WERI-Rb-1 (cell line): ENCODE results near the gene FBXW7.

ENCODE experiments used
- DNase-seq: peaks from one replicate; pipeline ENCODE4 v3.0.0-alpha.2; 2020
- H3K27ac ChIP-seq: fragments of 250-450 bp; sonication (Bioruptor Pico); 2 replicates; pipeline ENCODE4 v1.5.1; 2020; ENCODE audit warnings: mild to moderate bottlenecking, moderate library complexity
- H3K27me3 ChIP-seq: fragments of 250-450 bp; sonication (Bioruptor Pico); 2 replicates; pipeline ENCODE4 v1.5.1; 2021; ENCODE audit warnings: mild to moderate bottlenecking, low read depth, moderate library complexity; ENCODE audit not compliant: insufficient read depth, severe bottlenecking
- H3K36me3 ChIP-seq: fragments of 250-450 bp; sonication (Bioruptor Pico); 2 replicates; pipeline ENCODE4 v1.5.1; 2020; ENCODE audit warnings: mild to moderate bottlenecking, moderate library complexity
- H3K4me3 ChIP-seq: 2 replicates; pipeline ENCODE4 v1.5.1; 2011; ENCODE audit warnings: low read depth, mild to moderate bottlenecking, control low read depth, low read length
- H3K9me3 ChIP-seq: fragments of 250-450 bp; sonication (Bioruptor Pico); 2 replicates; pipeline ENCODE4 v1.5.1; 2021; ENCODE audit warnings: mild to moderate bottlenecking, moderate library complexity; ENCODE audit not compliant: severe bottlenecking
- TF ChIP-seq, protein P1 (sequence below): IDR thresholded peaks from 2 replicates; pipeline ENCODE4 v1.5.1; 2011; ENCODE audit warnings: low read depth, mild to moderate bottlenecking, control low read depth, inconsistent platforms, low read length

The FBXW7 gene

DNA sequence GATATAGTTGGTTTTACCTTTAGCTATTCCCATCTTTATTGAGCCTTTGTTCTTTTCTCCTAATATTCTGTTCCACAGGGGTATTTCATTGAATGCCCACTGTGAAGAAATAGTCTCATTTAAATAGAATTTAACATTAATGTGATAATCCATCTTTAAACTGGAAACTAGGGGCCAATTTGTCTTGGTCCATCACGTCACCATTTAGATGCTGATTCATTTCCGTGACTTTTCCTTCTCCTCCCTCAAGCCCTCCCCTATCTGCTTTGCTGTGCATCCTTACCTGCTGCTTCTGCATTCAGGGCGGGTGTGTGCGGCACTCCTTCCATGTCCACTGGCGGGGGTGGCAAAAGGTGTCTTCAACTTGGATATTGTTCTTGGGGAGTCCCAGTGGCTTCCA is 241.1 kb downstream of the FBXW7 start:
- TF ChIP-seq, protein P1, sequence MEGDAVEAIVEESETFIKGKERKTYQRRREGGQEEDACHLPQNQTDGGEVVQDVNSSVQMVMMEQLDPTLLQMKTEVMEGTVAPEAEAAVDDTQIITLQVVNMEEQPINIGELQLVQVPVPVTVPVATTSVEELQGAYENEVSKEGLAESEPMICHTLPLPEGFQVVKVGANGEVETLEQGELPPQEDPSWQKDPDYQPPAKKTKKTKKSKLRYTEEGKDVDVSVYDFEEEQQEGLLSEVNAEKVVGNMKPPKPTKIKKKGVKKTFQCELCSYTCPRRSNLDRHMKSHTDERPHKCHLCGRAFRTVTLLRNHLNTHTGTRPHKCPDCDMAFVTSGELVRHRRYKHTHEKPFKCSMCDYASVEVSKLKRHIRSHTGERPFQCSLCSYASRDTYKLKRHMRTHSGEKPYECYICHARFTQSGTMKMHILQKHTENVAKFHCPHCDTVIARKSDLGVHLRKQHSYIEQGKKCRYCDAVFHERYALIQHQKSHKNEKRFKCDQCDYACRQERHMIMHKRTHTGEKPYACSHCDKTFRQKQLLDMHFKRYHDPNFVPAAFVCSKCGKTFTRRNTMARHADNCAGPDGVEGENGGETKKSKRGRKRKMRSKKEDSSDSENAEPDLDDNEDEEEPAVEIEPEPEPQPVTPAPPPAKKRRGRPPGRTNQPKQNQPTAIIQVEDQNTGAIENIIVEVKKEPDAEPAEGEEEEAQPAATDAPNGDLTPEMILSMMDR, result no peak
- Histone ChIP-seq H3K27me3 (peaks cover 70% of the 10 kb centered on the region), H3K36me3 (no peaks in the 10 kb centered on the region), H3K4me3 (no peak overlapping the region), H3K9me3 (no peaks in the 10 kb centered on the region), H3K27ac (no peak overlapping the region)
- no peak for DNase-seq

DNA sequence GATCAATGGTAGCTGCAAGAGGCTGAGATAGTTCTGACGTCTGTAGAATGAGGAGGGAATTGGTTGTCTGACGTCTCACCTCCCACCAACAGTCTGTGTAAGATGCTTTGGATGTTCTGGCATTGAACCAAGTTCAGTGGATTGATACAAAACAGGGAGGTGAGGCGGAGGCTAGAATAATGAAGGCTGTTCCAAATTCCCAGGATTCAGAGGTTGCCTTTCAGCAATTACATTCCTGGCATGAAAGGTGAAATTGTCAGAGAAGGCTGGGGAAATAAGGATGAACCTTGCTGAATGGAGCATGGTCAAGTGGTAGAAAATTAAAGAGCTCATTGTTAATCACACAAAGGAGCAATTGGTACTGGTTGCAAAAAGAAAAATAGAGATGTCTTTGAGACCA is 241.6 kb downstream of the FBXW7 start:
- H3K4me3 ChIP-seq, result no peak overlapping the region
- no peak for DNase-seq

DNA sequence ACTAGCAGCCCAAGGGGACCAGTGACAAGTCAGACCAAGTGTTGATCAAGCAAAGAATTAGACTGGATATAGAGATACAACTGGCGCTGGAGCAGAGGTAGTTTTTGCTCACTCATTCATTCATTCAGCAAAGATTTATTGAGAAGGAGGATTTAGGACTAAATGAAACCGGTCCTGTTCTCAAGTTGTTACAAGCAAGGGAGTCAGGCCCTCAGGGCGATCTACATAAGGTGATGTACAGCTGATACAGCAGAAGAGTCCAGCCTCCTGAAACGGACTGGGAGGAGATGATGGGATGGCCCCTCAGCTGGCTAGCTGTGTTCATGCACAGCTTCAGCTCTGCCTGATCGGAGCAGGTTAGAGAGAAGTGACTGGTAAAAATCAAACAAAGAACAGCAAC is 242.4 kb downstream of the FBXW7 start:
- H3K36me3 ChIP-seq, result no peaks in the 10 kb centered on the region
- H3K4me3 ChIP-seq, result no peak overlapping the region
- H3K9me3 ChIP-seq, result no peaks in the 10 kb centered on the region
- DNase-seq, result no peak
- TF ChIP-seq, protein P1, result no peak
- no peak overlapping the region for H3K27ac ChIP-seq
- peaks cover 71% of the 10 kb centered on the region for H3K27me3 ChIP-seq

More for the DNA sequence above, 241.6 kb downstream of the FBXW7 start:
- H3K27ac ChIP-seq, result no peak overlapping the region
- H3K27me3 ChIP-seq, result peaks cover 72% of the 10 kb centered on the region
- no peaks in the 10 kb centered on the region for H3K9me3 ChIP-seq
- TF ChIP-seq, protein P1, result no peak
- no peaks in the 10 kb centered on the region for H3K36me3 ChIP-seq

DNA sequence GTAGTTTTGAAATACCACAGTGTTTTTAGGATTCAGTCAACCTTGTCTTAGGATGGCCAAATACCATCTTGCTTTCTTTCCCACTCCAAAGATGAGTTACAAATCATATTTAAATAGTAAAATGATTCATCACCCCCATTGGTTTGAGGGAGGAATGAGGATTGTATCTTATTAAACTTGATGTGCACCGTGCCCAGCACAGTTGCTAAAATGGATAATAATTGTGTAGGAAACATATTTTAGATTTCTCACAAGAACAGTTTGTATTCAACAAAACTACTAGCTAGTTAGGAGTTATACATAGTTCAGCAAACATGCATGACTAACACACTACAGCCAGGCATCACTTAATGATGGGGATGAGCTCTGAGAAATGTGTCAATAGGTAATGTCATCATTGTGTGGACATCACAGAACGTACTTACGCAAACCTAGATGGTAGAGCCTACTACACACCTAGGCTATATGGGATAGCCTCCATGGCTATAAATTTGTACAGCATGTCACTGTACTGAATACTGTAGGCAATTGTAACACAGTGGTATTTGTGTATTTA is 245.4 kb downstream of the FBXW7 start:
- Histone ChIP-seq H3K4me3 (no peak overlapping the region), H3K27ac (no peak overlapping the region), H3K9me3 (no peaks in the 10 kb centered on the region), H3K36me3 (no peaks in the 10 kb centered on the region), H3K27me3 (peaks cover 65% of the 10 kb centered on the region)
- TF ChIP-seq, protein P1, result no peak
- no peak for DNase-seq

DNA sequence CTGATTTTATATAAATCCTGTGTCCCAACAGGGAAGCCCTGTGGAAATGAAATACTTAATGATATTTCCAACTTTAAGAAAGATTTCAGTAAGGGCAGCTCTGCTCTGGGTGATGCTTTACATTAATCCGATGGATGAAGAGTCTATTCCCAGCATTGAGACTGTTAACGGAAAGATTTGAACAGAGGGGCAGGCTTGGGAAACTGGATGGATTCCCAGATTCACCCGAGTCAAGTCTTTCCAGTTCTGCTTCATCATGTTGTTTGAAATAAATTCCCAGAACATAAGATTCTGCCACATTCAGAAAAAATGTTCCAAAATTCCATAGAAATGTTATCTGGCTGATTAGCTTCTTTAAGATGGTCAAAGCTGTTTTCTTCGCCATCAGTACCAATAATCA is 246.0 kb downstream of the FBXW7 start:
- no peaks in the 10 kb centered on the region for H3K36me3 ChIP-seq
- no peak overlapping the region for H3K4me3 ChIP-seq
- TF ChIP-seq, protein P1, result no peak
- no peak overlapping the region for H3K27ac ChIP-seq
- H3K27me3 ChIP-seq, result peaks cover 65% of the 10 kb centered on the region
- H3K9me3 ChIP-seq, result no peaks in the 10 kb centered on the region
- DNase-seq, result no peak

DNA sequence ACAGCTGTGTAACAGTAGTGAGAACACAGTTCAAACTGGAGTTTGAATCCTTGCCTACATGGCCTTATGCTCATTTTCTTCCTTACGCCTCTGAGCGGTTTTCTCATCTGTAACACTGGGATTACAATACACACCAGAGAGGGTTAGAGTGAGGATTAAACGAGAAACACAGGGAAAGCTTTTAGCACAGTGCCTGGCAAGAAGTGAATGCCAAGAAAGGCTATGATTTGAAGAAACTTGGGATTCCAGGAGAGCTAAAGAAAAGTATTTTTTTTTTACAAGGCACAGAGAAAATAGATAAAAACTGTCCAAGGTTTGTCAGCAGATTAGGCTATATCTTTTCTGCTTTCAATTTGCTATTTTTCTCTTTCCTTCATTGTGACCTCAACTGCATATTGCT is 246.4 kb downstream of the FBXW7 start:
- peaks cover 65% of the 10 kb centered on the region for H3K27me3 ChIP-seq
- H3K4me3 ChIP-seq, result no peak overlapping the region
- H3K36me3 ChIP-seq, result no peaks in the 10 kb centered on the region
- TF ChIP-seq, protein P1, result no peak
- H3K9me3 ChIP-seq, result no peaks in the 10 kb centered on the region
- no peak overlapping the region for H3K27ac ChIP-seq
- DNase-seq, result no peak
